ENCODE data around the gene NHERF1.
A peak's percentile ranks its signal among the peaks of the same experiment; 100 is the strongest.

The NHERF1 gene

GRCh38 chr17:74730491-74731346, 17.7 kb upstream of the NHERF1 start:
- TF ChIP-seq CTCF (IDR thresholded peaks at IDR 0.05; ENCODE audit: control insufficient read depth, insufficient read depth, low read depth, low read length, missing control alignments): no peak
- DNase-seq (ENCODE audit: low read depth): no peak
- H3K4me3 ChIP-seq (ENCODE audit: control insufficient read depth, low read depth, low read length): no peak overlapping the region

DNA sequence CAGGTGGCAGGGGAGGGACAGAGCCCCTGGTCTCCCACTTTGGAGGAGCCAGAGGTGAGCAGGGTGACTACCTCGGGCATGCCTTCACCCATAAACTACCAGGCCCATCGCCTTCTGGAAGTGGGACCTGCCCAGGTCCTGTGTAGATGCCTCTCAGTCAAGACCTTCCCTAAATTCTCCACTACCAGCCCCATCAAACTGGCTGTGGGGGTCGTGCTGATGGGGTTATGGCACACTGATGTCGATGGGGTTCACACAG, 17.2 kb upstream of the NHERF1 start:
- TF ChIP-seq CTCF (IDR thresholded peaks at IDR 0.05; ENCODE audit: control insufficient read depth, insufficient read depth, low read depth, low read length, missing control alignments): no peak
- DNase-seq (ENCODE audit: low read depth): no peak
- H3K4me3 ChIP-seq (ENCODE audit: control insufficient read depth, low read depth, low read length): no peak overlapping the region

DNA sequence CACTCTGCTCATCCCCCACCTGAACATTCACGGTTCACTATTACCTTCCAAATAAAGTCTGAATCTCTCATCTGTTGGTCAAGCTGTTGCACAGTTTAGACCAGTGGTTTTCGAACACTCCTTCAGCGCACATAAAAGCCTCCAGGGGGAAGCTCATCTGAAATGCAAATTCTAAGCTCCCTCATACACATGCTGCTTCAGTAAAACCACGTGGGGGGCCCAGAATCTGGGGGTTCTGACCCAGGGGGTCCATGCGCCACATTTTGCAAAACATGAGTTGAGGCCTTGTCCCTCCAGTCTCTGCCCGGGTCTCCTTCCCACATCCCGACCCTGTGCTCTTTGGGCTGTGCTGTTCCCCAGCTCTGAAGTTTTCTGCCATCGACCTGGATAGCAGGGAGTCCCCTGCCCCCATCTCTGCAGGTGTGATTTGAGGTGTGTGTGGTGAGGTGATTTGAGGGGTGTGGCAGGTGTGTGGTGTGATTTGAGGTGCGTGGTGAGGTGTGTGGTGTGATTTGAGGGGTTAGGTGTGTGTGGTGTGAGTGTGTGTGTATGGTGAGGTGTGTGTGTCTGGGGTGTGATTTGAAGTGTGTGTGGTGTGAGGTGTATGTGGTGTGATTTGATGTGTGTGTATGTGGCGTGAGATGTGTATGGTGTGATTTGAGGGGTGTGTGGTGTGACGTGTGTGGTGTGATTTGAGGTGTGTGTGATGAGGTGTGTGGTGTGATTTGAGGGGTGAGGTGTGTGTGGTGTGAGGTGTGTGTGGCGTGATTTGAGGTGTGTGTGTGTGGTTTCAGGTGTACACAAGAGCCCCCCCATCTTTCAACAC, 16.2 kb upstream of the NHERF1 start:
- TF ChIP-seq CTCF (IDR thresholded peaks at IDR 0.05; ENCODE audit: control insufficient read depth, insufficient read depth, low read depth, low read length, missing control alignments): no peak
- H3K4me3 ChIP-seq (ENCODE audit: control insufficient read depth, low read depth, low read length): no peak overlapping the region

DNA sequence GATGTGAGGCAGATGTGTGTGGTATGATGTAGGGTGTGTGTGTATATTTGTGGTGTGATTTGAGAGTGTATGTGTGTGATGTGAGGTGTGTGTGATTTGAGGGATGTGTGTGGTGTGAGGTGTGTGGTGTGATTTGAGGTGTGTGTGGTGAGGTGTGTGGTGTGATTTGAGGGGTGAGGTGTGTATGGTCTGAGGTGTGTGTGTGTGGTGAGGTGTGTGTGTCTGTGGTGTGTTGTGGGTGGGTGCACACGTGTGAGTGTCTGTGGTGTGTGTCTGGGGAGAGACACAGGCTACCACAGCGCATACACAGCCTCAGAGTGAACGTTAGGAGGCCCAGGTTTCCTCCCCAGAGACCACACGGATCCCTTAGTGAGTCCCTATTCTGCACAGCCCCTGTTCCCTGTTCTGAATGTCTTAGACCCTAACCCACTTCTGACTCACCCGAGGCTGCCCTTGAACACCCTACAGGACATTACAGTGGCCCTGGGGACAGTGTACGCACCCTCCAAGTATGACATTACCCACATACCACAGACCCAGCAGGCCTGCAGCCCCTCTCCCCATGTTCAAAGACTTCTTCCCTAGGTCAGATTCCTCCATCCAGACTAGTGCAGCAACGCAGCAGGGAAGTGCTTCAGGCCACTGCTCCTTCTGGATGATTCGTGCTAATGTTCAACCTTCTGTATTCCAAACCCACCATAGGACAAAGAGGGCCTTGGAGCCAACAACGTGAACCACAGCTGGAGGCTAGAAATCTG, 14.9 kb upstream of the NHERF1 start:
- no peak overlapping the region for H3K4me3 ChIP-seq (ENCODE audit: control insufficient read depth, low read depth, low read length)
- no peak for TF ChIP-seq CTCF (IDR thresholded peaks at IDR 0.05; ENCODE audit: control insufficient read depth, insufficient read depth, low read depth, low read length, missing control alignments)
- no peak for DNase-seq (ENCODE audit: low read depth)

More for the DNA sequence above, 16.2 kb upstream of the NHERF1 start:
- no peak for DNase-seq (ENCODE audit: low read depth)

- H3K4me3 ChIP-seq (ENCODE audit: control insufficient read depth, low read depth, low read length): no peak overlapping the region
- TF ChIP-seq CTCF (IDR thresholded peaks at IDR 0.05; ENCODE audit: control insufficient read depth, insufficient read depth, low read depth, low read length, missing control alignments): no peak
- no peak for DNase-seq (ENCODE audit: low read depth)
These were observed 14.2 kb upstream of the NHERF1 start for GRCh38 chr17:74734256-74734655.

DNA sequence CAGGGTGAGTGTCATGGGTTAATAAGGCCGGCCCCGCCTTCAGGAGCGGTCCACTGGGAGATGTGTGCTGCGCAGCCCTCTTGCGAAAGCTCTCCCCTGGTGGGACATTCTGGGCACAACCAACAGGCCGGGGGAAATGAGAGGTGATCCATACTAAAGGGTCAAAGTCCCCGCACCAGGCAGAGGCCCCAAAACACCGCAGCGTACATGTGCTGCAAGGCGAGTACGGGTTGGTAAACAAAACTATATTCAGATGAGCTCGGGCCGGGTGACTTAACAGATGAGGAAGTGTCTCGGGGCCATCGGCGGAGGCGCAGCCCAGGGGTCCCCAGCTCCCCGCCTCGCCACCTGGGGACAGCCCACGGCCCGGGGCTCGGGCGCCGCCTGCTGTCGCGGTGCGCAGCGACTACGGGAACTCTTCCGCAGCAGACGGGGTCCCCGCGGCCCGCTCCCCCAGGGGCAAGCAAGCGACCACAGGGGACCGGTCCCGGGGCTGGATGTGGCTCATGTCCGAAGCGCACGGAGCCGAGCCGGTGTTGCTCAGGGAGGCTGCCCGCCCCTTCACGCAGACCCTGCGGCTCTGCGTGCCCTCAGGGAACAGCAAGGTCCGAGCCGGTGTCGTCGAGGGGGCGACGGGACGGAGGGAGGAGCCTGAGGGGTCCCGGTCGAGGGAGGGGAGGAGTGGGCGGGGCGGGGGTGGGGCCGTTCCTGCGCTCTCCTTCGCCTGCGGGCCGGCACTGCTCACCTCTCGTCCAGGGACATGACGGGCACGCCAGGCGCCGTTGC, 11.7 kb upstream of the NHERF1 start, which contains the start of gene RAB37:
RAB37 (plus strand) TSS at position 744 of the 786 bp plus-strand sequence; CDS start at position 761, 17 bp downstream.
- DNase-seq (ENCODE audit: low read depth): no peak
- TF ChIP-seq CTCF (IDR thresholded peaks at IDR 0.05; ENCODE audit: control insufficient read depth, insufficient read depth, low read depth, low read length, missing control alignments): peak; percentile 7
- no peak within 1 kb of the TSS for H3K4me3 ChIP-seq (ENCODE audit: control insufficient read depth, low read depth, low read length)
